BJ (cell line): ENCODE measurements around the gene CD7. TPM values are rescaled to one million over a fixed set of nuclear protein-coding genes. Genes with fewer than 3 reads are reported as not detected.

Source experiments
- CTCF ChIA-PET: fragments of 350-600 bp; formaldehyde crosslinking; extraction: SDS; loops from one replicate; lab custom pipeline; 2021; ENCODE audit warnings: antibody characterized with exemption, inconsistent platforms; lab: Yijun Ruan, JAX
- POLR2A ChIA-PET: fragments of 300-600 bp; sonication (Branson Sonifier 250); formaldehyde crosslinking; extraction: SDS; loops from one replicate; lab custom pipeline; 2021; ENCODE audit warnings: antibody characterized with exemption; lab: Charles Lee
- DNase-seq: peaks from one replicate; pipeline ENCODE4 v3.0.0-alpha.2; 2011; ENCODE audit warnings: low read depth
- H3K27me3 ChIP-seq: 2 replicates; pipeline ENCODE4 v1.6.0; 2011; ENCODE audit warnings: low read length; ENCODE audit not compliant: control insufficient read depth, insufficient read depth
- H3K36me3 ChIP-seq: 2 replicates; pipeline ENCODE4 v1.5.1; 2011; ENCODE audit warnings: low read length; ENCODE audit not compliant: control insufficient read depth, insufficient read depth
- H3K4me3 ChIP-seq: 2 replicates; pipeline ENCODE4 v1.5.1; 2011; ENCODE audit warnings: low read depth, mild to moderate bottlenecking, control low read depth, low read length
- CTCF ChIP-seq: IDR thresholded peaks from 2 replicates; pipeline ENCODE4 v1.5.1; 2011; ENCODE audit warnings: low read depth, mild to moderate bottlenecking, control low read depth, inconsistent platforms, low read length, moderate library complexity; ENCODE audit not compliant: insufficient read depth
- polyA plus RNA-seq: library from polyadenylated mRNA; depleted of rRNA; stranded (reverse); fragments of >200 nt; gene quantifications from 2 replicates; pipeline ENCODE4 v1.2.3, GENCODE V29; 2011

CD7 gene
- polyA plus RNA-seq, 1 experiment = 0.22 TPM

- POLR2A ChIA-PET = no interaction called here
- no peak for DNase-seq
- CTCF ChIA-PET = no interaction called here
Measured at GRCh38 chr17:82280537-82280936, 36.9 kb downstream of the CD7 start.

GRCh38 chr17:82278786-82279391 lies 38.5 kb downstream of the CD7 start:
- no peak for TF ChIP-seq CTCF
- H3K36me3 ChIP-seq = no peaks in the 10 kb centered on the region
- ChIA-PET POLR2A (no interaction called here), CTCF (no interaction called here)
- H3K27me3 ChIP-seq = no peaks in the 10 kb centered on the region
- no peak overlapping the region for H3K4me3 ChIP-seq
- DNase-seq = no peak

More at GRCh38 chr17:82280537-82280936, 36.9 kb downstream of the CD7 start:
- Histone ChIP-seq H3K27me3 (no peaks in the 10 kb centered on the region), H3K4me3 (no peak overlapping the region), H3K36me3 (no peaks in the 10 kb centered on the region)
- TF ChIP-seq CTCF = no peak

- TF ChIP-seq CTCF = no peak
- Histone ChIP-seq H3K4me3 (no peak overlapping the region), H3K27me3 (no peaks in the 10 kb centered on the region), H3K36me3 (no peaks in the 10 kb centered on the region)
- CTCF ChIA-PET = no interaction called here
- DNase-seq = no peak
- POLR2A ChIA-PET = no interaction called here
Measured at GRCh38 chr17:82278308-82278707, 39.1 kb downstream of the CD7 start.

GRCh38 chr17:82277851-82278250 lies 39.6 kb downstream of the CD7 start:
- Histone ChIP-seq H3K4me3 (no peak overlapping the region), H3K36me3 (no peaks in the 10 kb centered on the region), H3K27me3 (no peaks in the 10 kb centered on the region)
- ChIA-PET POLR2A (no interaction called here), CTCF (no interaction called here)
- TF ChIP-seq CTCF = no peak
- DNase-seq = no peak

- ChIA-PET POLR2A (no interaction called here), CTCF (no interaction called here)
- no peak for TF ChIP-seq CTCF
- DNase-seq = no peak
- Histone ChIP-seq H3K36me3 (no peaks in the 10 kb centered on the region; the same call in 1 of the 2 replicates), H3K27me3 (no peaks in the 10 kb centered on the region), H3K4me3 (no peak overlapping the region)
Measured at GRCh38 chr17:82276938-82277337, 40.5 kb downstream of the CD7 start.
